Measurements from ENCODE around the gene ATP2A1. TPM values are rescaled to one million over a fixed set of nuclear protein-coding genes. Genes with fewer than 3 reads are reported as not detected.
A peak's percentile ranks its signal among the peaks of the same experiment; 100 is the strongest.

ATP2A1 gene
- total and polyA plus RNA-seq, 2 of the 13 experiments (the other 11 are each of a cell fraction or from before 2014, with no cell fraction given) = 3.2 to 12.5 TPM

DNA sequence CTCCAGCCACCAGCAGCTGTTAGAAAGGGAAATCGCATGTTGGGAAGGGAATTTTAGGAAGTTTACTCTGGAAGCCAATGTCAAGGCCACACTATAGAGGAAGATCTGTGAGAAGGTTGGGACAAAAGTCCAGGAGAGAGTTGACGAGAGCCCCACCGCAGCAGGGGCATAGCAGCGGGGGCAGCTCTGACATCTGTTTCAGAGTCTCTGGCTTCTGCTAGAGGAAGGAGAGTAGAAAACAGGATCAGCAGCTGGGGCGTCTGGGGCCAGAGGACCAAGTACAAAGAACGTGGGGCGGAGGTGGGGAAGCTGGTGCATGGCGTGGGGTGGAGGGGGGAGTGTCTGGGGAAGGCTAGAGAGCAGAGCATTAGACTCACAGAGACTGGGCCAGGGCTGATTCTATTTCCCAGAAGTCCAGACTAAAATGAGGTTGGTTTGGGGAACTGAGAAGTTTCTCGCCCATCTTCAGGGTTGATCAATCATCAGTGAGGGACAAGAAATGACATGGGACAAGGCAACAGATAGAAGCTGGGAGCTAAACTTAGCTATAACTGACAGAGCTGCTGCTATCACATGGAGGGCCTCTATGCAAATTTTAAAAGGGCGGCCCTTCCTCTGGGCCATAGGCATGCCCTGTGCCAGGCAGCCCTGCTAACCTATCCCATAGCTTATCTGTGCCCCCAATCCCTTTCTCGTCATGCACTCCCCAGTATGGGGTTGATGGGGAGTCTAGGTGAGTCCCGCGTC, 45.5 kb downstream of the ATP2A1 start (continued):
- TF ChIP-seq ZNF30 (CRISPR knock-in tag; IDR thresholded peaks at IDR 0.05) = no peak
- 0 out of 2 replicates have a peak, but pooled peaks have one; percentile 47 for TF ChIP-seq ERF (CRISPR knock-in tag; IDR thresholded peaks at IDR 0.05)
- peak; percentile 30; the same call in 1 of the 2 replicates for TF ChIP-seq ZNF143 (CRISPR knock-in tag; IDR thresholded peaks at IDR 0.05)
- TF ChIP-seq FOXA1 (IDR thresholded peaks at IDR 0.05) = no peak
- TF ChIP-seq FOXA1 (CRISPR knock-in tag; IDR thresholded peaks at IDR 0.05) = 0 out of 2 replicates have a peak, but pooled peaks have one; percentile 68
- 0 out of 2 replicates have a peak, but pooled peaks have one; percentile 39 for TF ChIP-seq ZNF629 (CRISPR knock-in tag; conservative IDR thresholded peaks at IDR 0.05)
- TF ChIP-seq PTBP1 (IDR thresholded peaks at IDR 0.05; ENCODE audit: low read depth, low read length, poor library complexity, severe bottlenecking) = no peak
- TF ChIP-seq CBX5 (CRISPR knock-in tag; IDR thresholded peaks at IDR 0.05; ENCODE audit: borderline replicate concordance) = no peak
- no peak for TF ChIP-seq PHF8 (CRISPR knock-in tag; IDR thresholded peaks at IDR 0.05)
- TF ChIP-seq, protein P1, sequence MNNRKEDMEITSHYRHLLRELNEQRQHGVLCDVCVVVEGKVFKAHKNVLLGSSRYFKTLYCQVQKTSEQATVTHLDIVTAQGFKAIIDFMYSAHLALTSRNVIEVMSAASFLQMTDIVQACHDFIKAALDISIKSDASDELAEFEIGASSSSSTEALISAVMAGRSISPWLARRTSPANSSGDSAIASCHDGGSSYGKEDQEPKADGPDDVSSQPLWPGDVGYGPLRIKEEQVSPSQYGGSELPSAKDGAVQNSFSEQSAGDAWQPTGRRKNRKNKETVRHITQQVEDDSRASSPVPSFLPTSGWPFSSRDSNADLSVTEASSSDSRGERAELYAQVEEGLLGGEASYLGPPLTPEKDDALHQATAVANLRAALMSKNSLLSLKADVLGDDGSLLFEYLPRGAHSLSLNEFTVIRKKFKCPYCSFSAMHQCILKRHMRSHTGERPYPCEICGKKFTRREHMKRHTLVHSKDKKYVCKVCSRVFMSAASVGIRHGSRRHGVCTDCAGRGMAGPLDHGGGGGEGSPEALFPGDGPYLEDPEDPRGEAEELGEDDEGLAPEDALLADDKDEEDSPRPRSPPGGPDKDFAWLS (CRISPR knock-in tag; IDR thresholded peaks at IDR 0.05; ENCODE audit: borderline replicate concordance) = no peak
- TF ChIP-seq POLR2AphosphoS5 (IDR thresholded peaks at IDR 0.05; ENCODE audit: low read depth, low read length) = peak; percentile 52
- TF ChIP-seq BHLHE40 (IDR thresholded peaks at IDR 0.05; ENCODE audit: low read length) = no peak
- no peak for TF ChIP-seq HOXA9 (CRISPR knock-in tag; IDR thresholded peaks at IDR 0.05; ENCODE audit: borderline replicate concordance)
- peak; percentile 48; the same call in 1 of the 2 replicates for TF ChIP-seq CREM (IDR thresholded peaks at IDR 0.05)
- TF ChIP-seq CREM (CRISPR knock-in tag; IDR thresholded peaks at IDR 0.05) = no peak
- TF ChIP-seq NFATC3 (CRISPR knock-in tag; IDR thresholded peaks at IDR 0.05) = no peak
- peak; percentile 21; the same call in 1 of the 2 replicates for TF ChIP-seq RXRA (CRISPR knock-in tag; IDR thresholded peaks at IDR 0.05)
- TF ChIP-seq HNF4A (CRISPR knock-in tag; IDR thresholded peaks at IDR 0.05) = peak; percentile 89
- TF ChIP-seq ZFP62 (CRISPR knock-in tag; IDR thresholded peaks at IDR 0.05) = no peak
- no peak for TF ChIP-seq ZNF709 (CRISPR knock-in tag; IDR thresholded peaks at IDR 0.05)
- no peak for TF ChIP-seq U2AF1 (optimal IDR thresholded peaks at IDR 0.05; ENCODE audit: low read depth, low read length)
- TF ChIP-seq POLR2G (IDR thresholded peaks at IDR 0.05; ENCODE audit: low read depth, low read length) = peak; percentile 38; the same call in 1 of the 2 replicates
- TF ChIP-seq, protein P2, sequence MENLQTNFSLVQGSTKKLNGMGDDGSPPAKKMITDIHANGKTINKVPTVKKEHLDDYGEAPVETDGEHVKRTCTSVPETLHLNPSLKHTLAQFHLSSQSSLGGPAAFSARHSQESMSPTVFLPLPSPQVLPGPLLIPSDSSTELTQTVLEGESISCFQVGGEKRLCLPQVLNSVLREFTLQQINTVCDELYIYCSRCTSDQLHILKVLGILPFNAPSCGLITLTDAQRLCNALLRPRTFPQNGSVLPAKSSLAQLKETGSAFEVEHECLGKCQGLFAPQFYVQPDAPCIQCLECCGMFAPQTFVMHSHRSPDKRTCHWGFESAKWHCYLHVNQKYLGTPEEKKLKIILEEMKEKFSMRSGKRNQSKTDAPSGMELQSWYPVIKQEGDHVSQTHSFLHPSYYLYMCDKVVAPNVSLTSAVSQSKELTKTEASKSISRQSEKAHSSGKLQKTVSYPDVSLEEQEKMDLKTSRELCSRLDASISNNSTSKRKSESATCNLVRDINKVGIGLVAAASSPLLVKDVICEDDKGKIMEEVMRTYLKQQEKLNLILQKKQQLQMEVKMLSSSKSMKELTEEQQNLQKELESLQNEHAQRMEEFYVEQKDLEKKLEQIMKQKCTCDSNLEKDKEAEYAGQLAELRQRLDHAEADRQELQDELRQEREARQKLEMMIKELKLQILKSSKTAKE (CRISPR knock-in tag; IDR thresholded peaks at IDR 0.05; ENCODE audit: borderline replicate concordance) = peak; percentile 62
- TF ChIP-seq HIVEP1 (CRISPR knock-in tag; IDR thresholded peaks at IDR 0.05) = peak; percentile 29; the same call in 1 of the 2 replicates
- TF ChIP-seq JUND (CRISPR knock-in tag; IDR thresholded peaks at IDR 0.05) = no peak
- TF ChIP-seq, protein P3, sequence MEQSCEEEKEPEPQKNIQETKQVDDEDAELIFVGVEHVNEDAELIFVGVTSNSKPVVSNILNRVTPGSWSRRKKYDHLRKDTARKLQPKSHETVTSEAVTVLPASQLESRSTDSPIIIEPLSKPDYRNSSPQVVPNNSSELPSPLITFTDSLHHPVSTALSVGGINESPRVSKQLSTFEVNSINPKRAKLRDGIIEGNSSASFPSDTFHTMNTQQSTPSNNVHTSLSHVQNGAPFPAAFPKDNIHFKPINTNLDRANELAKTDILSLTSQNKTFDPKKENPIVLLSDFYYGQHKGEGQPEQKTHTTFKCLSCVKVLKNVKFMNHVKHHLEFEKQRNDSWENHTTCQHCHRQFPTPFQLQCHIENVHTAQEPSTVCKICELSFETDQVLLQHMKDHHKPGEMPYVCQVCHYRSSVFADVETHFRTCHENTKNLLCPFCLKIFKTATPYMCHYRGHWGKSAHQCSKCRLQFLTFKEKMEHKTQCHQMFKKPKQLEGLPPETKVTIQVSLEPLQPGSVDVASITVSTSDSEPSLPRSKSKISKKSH (CRISPR knock-in tag; IDR thresholded peaks at IDR 0.05; ENCODE audit: borderline replicate concordance) = no peak
- peak; percentile 45 for TF ChIP-seq YY1 (IDR thresholded peaks at IDR 0.05; ENCODE audit: insufficient read depth, insufficient replicate concordance, low read depth, low read length)

All from HepG2 (cell line).